Activated B cell treated with CpG ODN at 0.5 μM for 24 hours (primary cell): ENCODE data around the gene TAF5. TPM values are rescaled to one million over a fixed set of nuclear protein-coding genes. Genes with fewer than 3 reads are reported as not detected.

Experiments used
- ATAC-seq: fragments of 200-7000 bp; cut with Tn5 transposase; one replicate; pipeline ENCODE4 v1.10.0; 2021; ENCODE audit warnings: low read depth, mild to moderate bottlenecking, moderate library complexity
- CTCF ChIA-PET: fragments of 350-600 bp; sonication (Branson Sonifier 250); formaldehyde crosslinking; loops from one replicate; lab custom pipeline; 2021; ENCODE audit warnings: antibody characterized with exemption; lab: Charles Lee
- POLR2A ChIA-PET: fragments of 350-600 bp; sonication (Branson Sonifier 250); formaldehyde crosslinking; loops from one replicate; lab custom pipeline; 2021; ENCODE audit warnings: antibody characterized with exemption; lab: Charles Lee
- DNase-seq: peaks from one replicate; pipeline ENCODE4 v3.0.0; 2022
- H3K27ac Mint-ChIP-seq: one replicate; pipeline ENCODE4 v1.8.0; 2020; ENCODE audit warnings: mixed read lengths
- H3K27me3 Mint-ChIP-seq: one replicate; pipeline ENCODE4 v1.8.0; 2021; ENCODE audit warnings: mixed read lengths
- H3K36me3 Mint-ChIP-seq: one replicate; pipeline ENCODE4 v1.8.0; 2021; ENCODE audit warnings: low read depth, mixed read lengths
- H3K4me1 Mint-ChIP-seq: one replicate; pipeline ENCODE4 v1.8.0; 2021; ENCODE audit warnings: mixed read lengths
- H3K4me3 Mint-ChIP-seq: one replicate; pipeline ENCODE4 v1.8.0; 2020; ENCODE audit warnings: mild to moderate bottlenecking, mixed read lengths
- H3K9me3 Mint-ChIP-seq: one replicate; pipeline ENCODE4 v1.8.0; 2020; ENCODE audit warnings: mixed read lengths
- CTCF ChIP-seq: fragments of 200-600 bp; IDR thresholded peaks from one replicate; pipeline ENCODE4 v1.8.0; 2022; ENCODE audit warnings: antibody characterized with exemption, mild to moderate bottlenecking
- intact Hi-C: fragments of 100-400 bp; cut with micrococcal nuclease; formaldehyde crosslinking; loops from one replicate; pipeline ENCODE4 v1.15.1; 2024
- total RNA-seq: library from RNA; stranded (reverse); gene quantifications from 2 replicates; pipeline ENCODE4 v1.2.3, GENCODE V29; 2022

TAF5 gene
- total RNA-seq, 1 donor from 2014 or later: 3.8 TPM

- ATAC-seq: no peak
- ChIA-PET POLR2A (interaction anchor here (0.7 kb wide), 1 partner anchor 67 kb away, joined by 4 read pairs; no protein-coding TSS in a partner anchor), CTCF (interaction anchor here (0.8 to 6.9 kb wide), 8 partner anchors 10 to 125 kb away, joined by 3 to 112 read pairs (median 10); partner anchors contain the start of gene CALHM3)
- TF ChIP-seq CTCF: no peak
- H3K9me3 Mint-ChIP-seq: no peaks in the 10 kb centered on the region
- DNase-seq: no peak
- H3K4me1 Mint-ChIP-seq: no peaks in the 10 kb centered on the region
- H3K36me3 Mint-ChIP-seq: peaks cover 90% of the 10 kb centered on the region
- no peaks in the 10 kb centered on the region for H3K27me3 Mint-ChIP-seq
- intact Hi-C loops: loop anchor here (1.0 to 5.0 kb wide), 4 partner anchors 35 to 270 kb away; partner anchors contain the start of gene CALHM2
- H3K4me3 Mint-ChIP-seq: no peak overlapping the region
- no peak overlapping the region for H3K27ac Mint-ChIP-seq
These were observed 49.8 kb downstream of the TAF5 start for GRCh38 chr10:103417601-103418000.

GRCh38 chr10:103419101-103419500, 51.3 kb downstream of the TAF5 start:
- CTCF ChIA-PET: interaction anchor here (1.4 to 6.9 kb wide), 2 partner anchors 66 to 74 kb away, joined by 5 to 112 read pairs; no protein-coding TSS in a partner anchor
- H3K27ac Mint-ChIP-seq: no peak overlapping the region
- TF ChIP-seq CTCF: no peak
- H3K4me1 Mint-ChIP-seq: no peaks in the 10 kb centered on the region
- no peaks in the 10 kb centered on the region for H3K27me3 Mint-ChIP-seq
- intact Hi-C loops: loop anchor here (5.0 kb wide), 2 partner anchors 33 to 268 kb away; partner anchors contain the start of gene CALHM2
- ATAC-seq: no peak
- DNase-seq: no peak
- POLR2A ChIA-PET: interaction anchor here (0.7 kb wide), 1 partner anchor 10 kb away, joined by 5 read pairs; no protein-coding TSS in a partner anchor
- no peak overlapping the region for H3K4me3 Mint-ChIP-seq
- H3K36me3 Mint-ChIP-seq: peaks cover 89% of the 10 kb centered on the region
- H3K9me3 Mint-ChIP-seq: no peaks in the 10 kb centered on the region

- Mint-ChIP-seq H3K36me3 (peaks cover 85% of the 10 kb centered on the region), H3K27me3 (no peaks in the 10 kb centered on the region), H3K27ac (no peak overlapping the region), H3K4me1 (no peaks in the 10 kb centered on the region), H3K4me3 (no peak overlapping the region), H3K9me3 (no peaks in the 10 kb centered on the region)
- POLR2A ChIA-PET: interaction anchor here (1.3 kb wide), 1 partner anchor 29 kb away, joined by 3 read pairs; no protein-coding TSS in a partner anchor
- CTCF ChIA-PET: interaction anchor here (1.7 kb wide), 1 partner anchor 62 kb away, joined by 5 read pairs; no protein-coding TSS in a partner anchor
- intact Hi-C loops: no loop called here
- TF ChIP-seq CTCF: no peak
- no peak for ATAC-seq
- no peak for DNase-seq
These were observed 56.0 kb downstream of the TAF5 start for GRCh38 chr10:103423748-103424147.

GRCh38 chr10:103427866-103428265, 60.1 kb downstream of the TAF5 start:
- DNase-seq (no peak), ATAC-seq (no peak)
- intact Hi-C loops: no loop called here
- Mint-ChIP-seq H3K9me3 (no peaks in the 10 kb centered on the region), H3K27ac (no peak overlapping the region), H3K4me1 (no peaks in the 10 kb centered on the region), H3K36me3 (peaks cover 90% of the 10 kb centered on the region), H3K4me3 (no peak overlapping the region), H3K27me3 (no peaks in the 10 kb centered on the region)
- ChIA-PET POLR2A (interaction anchor here (0.7 kb wide), 1 partner anchor 55 kb away, joined by 5 read pairs; no protein-coding TSS in a partner anchor), CTCF (interaction anchor here (1.3 kb wide), 1 partner anchor 11 kb away, joined by 5 read pairs; no protein-coding TSS in a partner anchor)
- TF ChIP-seq CTCF: no peak

- no peak for TF ChIP-seq CTCF
- intact Hi-C loops: no loop called here
- ChIA-PET POLR2A (no interaction called here), CTCF (no interaction called here)
- ATAC-seq (no peak), DNase-seq (no peak)
- peaks cover 89% of the 10 kb centered on the region for H3K36me3 Mint-ChIP-seq
- no peak overlapping the region for H3K4me3 Mint-ChIP-seq
- no peaks in the 10 kb centered on the region for H3K9me3 Mint-ChIP-seq
- H3K27ac Mint-ChIP-seq: no peak overlapping the region
- H3K4me1 Mint-ChIP-seq: no peaks in the 10 kb centered on the region
- H3K27me3 Mint-ChIP-seq: no peaks in the 10 kb centered on the region
These were observed 61.3 kb downstream of the TAF5 start for GRCh38 chr10:103428989-103429643.
